CD4-positive, alpha-beta T cell treated with Interleukin-4 for 1 hour (primary cell): ENCODE measurements around the gene SRL.

Experiments
- DNase-seq, 2 donors: peaks; one replicate each; pipeline ENCODE4 v3.0.0-alpha.2; 2020 to 2022

The SRL gene

GRCh38 chr16:4194661-4195060 is 47.2 kb downstream of the SRL start:
- peak in 1 of 2 donors; percentile 19 for DNase-seq

- DNase-seq = no peak
These were observed 48.0 kb downstream of the SRL start for GRCh38 chr16:4193920-4194319.

- no peak for DNase-seq
These were observed 49.7 kb downstream of the SRL start for GRCh38 chr16:4192206-4192605.

GRCh38 chr16:4190712-4191333 is 51.1 kb downstream of the SRL start:
- DNase-seq = no peak

- DNase-seq = no peak
These were observed 51.8 kb downstream of the SRL start for GRCh38 chr16:4190086-4190485.

GRCh38 chr16:4184038-4184702 is 57.7 kb downstream of the SRL start:
- DNase-seq = no peak

GRCh38 chr16:4183237-4184037 is 58.4 kb downstream of the SRL start:
- DNase-seq = peak; percentile 88 to 91

- no peak for DNase-seq
These were observed 59.2 kb downstream of the SRL start for GRCh38 chr16:4182581-4183236.

- no peak for DNase-seq
These were observed 61.4 kb downstream of the SRL start for GRCh38 chr16:4180511-4180910.

- no peak for DNase-seq
These were observed 62.1 kb downstream of the SRL start for GRCh38 chr16:4179763-4180260.

- DNase-seq = peak in 1 of 2 donors; percentile 34
These were observed 62.9 kb downstream of the SRL start for GRCh38 chr16:4179020-4179419.

- DNase-seq = no peak
These were observed 63.3 kb downstream of the SRL start for GRCh38 chr16:4178468-4179010.

GRCh38 chr16:4176906-4177417 is 64.9 kb downstream of the SRL start:
- no peak for DNase-seq

GRCh38 chr16:4175849-4176248 is 66.0 kb downstream of the SRL start:
- no peak for DNase-seq

- DNase-seq = no peak
These were observed 69.8 kb downstream of the SRL start for GRCh38 chr16:4172070-4172469.

GRCh38 chr16:4169415-4169814 is 72.5 kb downstream of the SRL start:
- DNase-seq = no peak

GRCh38 chr16:4166821-4167220 is 75.1 kb downstream of the SRL start:
- no peak for DNase-seq

GRCh38 chr16:4160658-4161430 is 81.0 kb downstream of the SRL start:
- no peak for DNase-seq

- DNase-seq = no peak
These were observed 82.2 kb downstream of the SRL start for GRCh38 chr16:4159726-4160125.

GRCh38 chr16:4158143-4159093 is 83.5 kb downstream of the SRL start:
- DNase-seq = no peak

- DNase-seq = no peak
These were observed 84.5 kb downstream of the SRL start for GRCh38 chr16:4157376-4157825.
